ENCODE data around the gene NFIA. TPM values are rescaled to one million over a fixed set of nuclear protein-coding genes. Genes with fewer than 3 reads are reported as not detected.

NFIA gene
- total RNA-seq, 2 donors from 2014 or later: 5.0 to 5.2 TPM

DNA sequence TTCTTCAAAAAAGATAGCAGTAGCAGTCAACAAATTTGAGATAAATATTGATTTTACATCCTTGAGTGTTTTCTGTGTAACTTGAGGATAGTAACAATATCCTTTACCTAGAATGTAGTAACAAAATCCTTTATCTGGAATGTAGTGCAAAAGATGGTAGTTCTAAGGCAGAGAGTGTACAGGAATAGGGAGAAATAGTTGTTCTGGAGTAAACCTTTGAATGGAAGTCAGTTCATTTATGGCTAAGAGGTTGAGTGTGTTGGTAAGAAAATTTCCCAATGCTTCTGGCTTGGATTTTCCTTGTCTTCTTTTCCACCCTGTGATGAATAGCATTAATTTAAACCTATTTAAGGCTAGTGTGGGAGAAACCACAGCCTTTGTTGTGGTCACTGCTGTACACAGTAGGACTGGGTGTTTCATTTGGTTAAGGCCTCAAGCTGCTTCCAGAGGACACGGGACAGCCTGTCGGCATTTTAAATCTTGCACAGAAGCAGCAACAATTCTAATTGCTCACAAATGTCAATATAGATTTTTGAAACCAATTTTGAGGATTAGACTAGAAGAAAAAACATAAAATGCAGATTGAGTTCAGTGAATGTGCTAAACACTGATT, 11.3 kb downstream of the NFIA start:
- DNase-seq (no peak), ATAC-seq (no peak)
- no peaks in the 10 kb centered on the region for H3K27me3 Mint-ChIP-seq
- H3K4me3 Mint-ChIP-seq: no peak overlapping the region
- H3K4me1 Mint-ChIP-seq: peaks cover 10% of the 10 kb centered on the region
- no peak overlapping the region for H3K27ac Mint-ChIP-seq
- peaks cover under 1% of the 10 kb centered on the region for H3K36me3 Mint-ChIP-seq (ENCODE audit: low read depth)
- no peaks in the 10 kb centered on the region for H3K9me3 ChIP-seq (ENCODE audit: control insufficient read depth, low read length, poor library complexity, severe bottlenecking)

DNA sequence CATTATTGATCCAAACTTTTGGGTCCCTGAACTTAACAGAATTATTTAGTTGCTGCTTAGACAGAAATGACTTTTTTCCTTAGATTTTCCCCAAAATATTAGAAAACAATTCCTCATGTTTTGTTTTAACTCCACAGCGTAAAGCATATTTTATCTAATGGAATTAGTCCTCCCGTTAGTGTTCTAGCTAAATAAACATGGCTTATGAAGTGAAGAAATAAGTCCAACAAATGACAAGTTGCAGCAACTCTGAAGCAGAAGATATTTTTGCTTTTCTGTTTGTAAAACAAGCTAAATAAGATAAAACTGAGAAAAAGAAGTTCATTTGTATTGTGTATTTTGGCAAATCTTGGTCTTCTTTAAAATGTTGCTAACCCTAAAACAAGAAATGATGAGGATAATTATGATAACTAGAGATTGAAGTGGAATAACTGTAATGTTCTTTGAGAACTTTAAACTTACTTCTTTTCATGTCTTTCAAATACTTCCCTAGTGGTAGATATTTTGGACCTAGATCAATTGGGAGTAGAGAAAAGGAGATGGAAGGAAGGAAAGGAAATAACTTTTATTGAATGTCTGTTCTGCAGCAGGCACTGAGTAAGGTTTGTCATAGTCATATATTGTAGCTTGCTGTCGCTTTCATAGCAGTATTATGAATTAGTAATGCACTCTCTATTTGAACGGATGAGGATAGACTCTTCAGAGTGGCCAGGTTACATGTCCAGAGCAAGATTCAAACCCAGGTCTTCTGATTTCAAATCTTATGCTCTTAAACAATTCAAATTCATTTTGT, 12.5 kb downstream of the NFIA start:
- no peak for ATAC-seq
- Mint-ChIP-seq H3K36me3 (ENCODE audit: low read depth) (peaks cover 2% of the 10 kb centered on the region), H3K4me1 (peaks cover 12% of the 10 kb centered on the region), H3K4me3 (no peak overlapping the region), H3K27me3 (peaks cover 5% of the 10 kb centered on the region), H3K27ac (no peak overlapping the region)
- no peak for DNase-seq
- no peaks in the 10 kb centered on the region for H3K9me3 ChIP-seq (ENCODE audit: control insufficient read depth, low read length, poor library complexity, severe bottlenecking)

DNA sequence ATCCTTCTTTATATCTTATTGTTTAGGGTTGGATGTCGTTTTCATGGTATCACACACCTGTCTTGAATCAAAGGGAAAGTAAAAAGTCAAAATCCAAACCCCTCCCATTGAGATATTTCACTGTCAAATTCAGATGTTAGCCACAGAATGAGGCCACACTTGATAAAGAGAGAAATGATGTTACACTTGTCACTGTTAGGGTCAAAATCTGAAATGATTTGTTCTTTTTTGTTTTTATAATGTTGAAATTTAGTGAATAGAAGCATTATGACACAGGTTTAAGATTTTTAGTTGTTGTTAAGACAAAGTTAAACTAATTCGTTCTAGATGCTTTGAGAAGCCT, 13.1 kb downstream of the NFIA start:
- ATAC-seq: no peak
- Mint-ChIP-seq H3K4me3 (no peak overlapping the region), H3K4me1 (peaks cover 12% of the 10 kb centered on the region), H3K27ac (no peak overlapping the region), H3K27me3 (peaks cover 5% of the 10 kb centered on the region), H3K36me3 (ENCODE audit: low read depth) (peaks cover 2% of the 10 kb centered on the region)
- DNase-seq: no peak
- H3K9me3 ChIP-seq (ENCODE audit: control insufficient read depth, low read length, poor library complexity, severe bottlenecking): no peaks in the 10 kb centered on the region

DNA sequence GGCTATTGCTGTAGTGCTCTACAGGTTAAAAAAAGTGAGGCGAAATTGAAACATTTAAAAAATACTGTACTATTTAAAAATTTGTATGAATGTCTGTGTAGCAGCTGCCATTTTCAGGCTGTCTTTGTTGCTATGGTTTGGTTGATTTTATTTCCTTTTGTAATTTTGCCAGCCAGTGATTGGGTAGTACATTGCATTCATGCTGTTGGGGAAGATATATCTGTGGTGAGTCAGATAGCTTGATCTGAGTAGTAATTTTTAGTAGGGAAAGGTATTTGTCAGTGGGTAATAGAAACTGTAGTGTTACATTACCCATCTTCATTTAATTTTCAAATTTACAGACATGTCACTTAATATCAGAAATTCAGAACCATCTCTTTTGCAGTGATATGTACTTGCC, 15.0 kb downstream of the NFIA start:
- Mint-ChIP-seq H3K36me3 (ENCODE audit: low read depth) (peaks cover 2% of the 10 kb centered on the region), H3K27ac (no peak overlapping the region), H3K4me3 (no peak overlapping the region), H3K4me1 (peaks cover 12% of the 10 kb centered on the region), H3K27me3 (peaks cover 5% of the 10 kb centered on the region)
- DNase-seq: no peak
- no peaks in the 10 kb centered on the region for H3K9me3 ChIP-seq (ENCODE audit: control insufficient read depth, low read length, poor library complexity, severe bottlenecking)
- no peak for ATAC-seq

DNA sequence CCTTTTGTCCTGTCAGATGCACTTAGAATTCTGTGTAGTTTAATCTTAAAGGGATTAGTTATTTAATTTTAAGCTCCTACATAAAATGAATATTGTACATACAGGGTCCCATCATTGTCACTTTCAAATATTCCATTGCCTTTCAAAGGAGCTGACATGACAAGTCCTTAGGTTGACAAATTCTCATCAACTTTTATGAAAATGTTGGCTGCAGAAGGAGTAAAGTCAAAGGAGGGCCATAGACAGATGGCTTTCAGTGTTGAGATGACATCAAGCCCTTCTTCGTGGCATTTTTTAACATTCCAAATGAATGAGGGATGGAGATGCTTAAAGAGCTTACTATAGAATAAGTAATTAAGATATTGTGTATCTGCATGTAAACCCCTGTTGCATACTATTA, 15.4 kb downstream of the NFIA start:
- H3K27ac Mint-ChIP-seq: no peak overlapping the region
- H3K27me3 Mint-ChIP-seq: peaks cover 5% of the 10 kb centered on the region
- DNase-seq (no peak), ATAC-seq (no peak)
- no peaks in the 10 kb centered on the region for H3K9me3 ChIP-seq (ENCODE audit: control insufficient read depth, low read length, poor library complexity, severe bottlenecking)
- H3K4me1 Mint-ChIP-seq: peaks cover 10% of the 10 kb centered on the region
- peaks cover 2% of the 10 kb centered on the region for H3K36me3 Mint-ChIP-seq (ENCODE audit: low read depth)
- H3K4me3 Mint-ChIP-seq: no peak overlapping the region

DNA sequence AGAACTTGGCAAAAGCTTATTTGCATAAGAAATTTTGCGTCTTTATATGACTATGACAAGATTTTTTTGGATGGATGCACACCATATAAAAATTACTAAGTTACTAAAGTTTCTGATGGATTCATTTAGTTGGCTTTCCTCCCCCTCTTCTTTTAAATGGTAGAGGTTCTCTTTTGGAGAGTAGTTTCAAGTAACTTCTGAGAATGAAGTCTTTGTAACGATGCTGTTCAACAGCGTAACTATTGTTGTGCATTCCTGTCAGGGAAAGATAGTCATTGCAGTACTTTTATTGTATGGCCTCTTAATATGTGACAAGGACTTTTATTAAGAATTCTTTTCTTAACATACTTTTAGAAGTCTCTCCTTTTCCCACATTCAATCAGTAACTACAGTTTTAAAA, 16.0 kb downstream of the NFIA start:
- Mint-ChIP-seq H3K27me3 (peaks cover 5% of the 10 kb centered on the region), H3K27ac (no peak overlapping the region), H3K4me3 (no peak overlapping the region), H3K36me3 (ENCODE audit: low read depth) (peaks cover 2% of the 10 kb centered on the region), H3K4me1 (peaks cover 10% of the 10 kb centered on the region)
- no peak for ATAC-seq
- DNase-seq: no peak
- no peaks in the 10 kb centered on the region for H3K9me3 ChIP-seq (ENCODE audit: control insufficient read depth, low read length, poor library complexity, severe bottlenecking)

DNA sequence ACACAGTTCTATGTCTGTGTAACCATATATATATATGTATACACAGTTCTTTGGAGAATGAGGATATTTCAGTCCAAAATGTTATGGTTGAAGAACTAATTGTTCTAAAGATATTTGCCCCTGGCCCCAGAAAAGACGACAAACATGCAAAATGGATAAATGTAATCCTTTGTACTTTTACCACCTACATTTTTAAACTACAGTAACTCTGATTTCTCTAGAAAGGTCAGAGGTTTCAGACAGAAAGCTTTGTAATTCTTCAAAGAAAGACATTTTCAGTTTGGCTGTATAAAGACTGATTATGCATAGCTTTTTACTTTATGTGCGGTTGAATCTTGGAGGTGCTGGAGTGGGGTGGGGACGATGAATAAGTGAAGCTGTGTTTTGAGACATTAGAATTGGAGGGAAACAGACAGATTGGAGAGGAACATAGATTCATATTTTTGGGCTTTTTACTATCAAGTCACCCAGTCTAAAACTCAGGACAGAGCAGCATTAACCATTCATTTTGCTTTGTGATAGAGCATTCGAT, 16.6 kb downstream of the NFIA start:
- Mint-ChIP-seq H3K27me3 (peaks cover 5% of the 10 kb centered on the region), H3K27ac (no peak overlapping the region), H3K4me3 (no peak overlapping the region), H3K4me1 (peaks cover 10% of the 10 kb centered on the region), H3K36me3 (ENCODE audit: low read depth) (peaks cover 2% of the 10 kb centered on the region)
- ATAC-seq (no peak), DNase-seq (no peak)
- no peaks in the 10 kb centered on the region for H3K9me3 ChIP-seq (ENCODE audit: control insufficient read depth, low read length, poor library complexity, severe bottlenecking)

DNA sequence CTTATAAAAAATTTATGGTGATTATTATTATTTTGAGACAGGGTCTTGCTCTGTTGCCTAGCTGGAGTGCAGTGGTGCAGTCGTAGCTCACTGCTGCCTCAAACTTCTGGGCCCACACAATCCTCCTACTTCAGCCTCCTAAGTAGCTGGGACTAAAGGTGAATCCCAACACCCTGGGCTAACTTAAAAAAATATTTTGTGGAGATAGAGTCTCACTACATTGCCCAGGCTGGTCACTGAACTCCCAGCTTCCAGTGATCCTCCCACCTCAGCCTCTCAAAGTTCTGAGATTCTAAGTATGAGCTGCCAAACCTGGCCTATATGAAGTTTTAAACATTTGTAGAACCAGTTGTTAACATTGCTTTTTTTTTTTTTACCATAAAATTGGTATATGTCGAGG, 18.2 kb downstream of the NFIA start:
- Mint-ChIP-seq H3K4me1 (peaks cover 5% of the 10 kb centered on the region), H3K36me3 (ENCODE audit: low read depth) (peaks cover 2% of the 10 kb centered on the region), H3K4me3 (no peak overlapping the region), H3K27ac (no peak overlapping the region), H3K27me3 (peaks cover 5% of the 10 kb centered on the region)
- no peak for ATAC-seq
- no peaks in the 10 kb centered on the region for H3K9me3 ChIP-seq (ENCODE audit: control insufficient read depth, low read length, poor library complexity, severe bottlenecking)
- no peak for DNase-seq

DNA sequence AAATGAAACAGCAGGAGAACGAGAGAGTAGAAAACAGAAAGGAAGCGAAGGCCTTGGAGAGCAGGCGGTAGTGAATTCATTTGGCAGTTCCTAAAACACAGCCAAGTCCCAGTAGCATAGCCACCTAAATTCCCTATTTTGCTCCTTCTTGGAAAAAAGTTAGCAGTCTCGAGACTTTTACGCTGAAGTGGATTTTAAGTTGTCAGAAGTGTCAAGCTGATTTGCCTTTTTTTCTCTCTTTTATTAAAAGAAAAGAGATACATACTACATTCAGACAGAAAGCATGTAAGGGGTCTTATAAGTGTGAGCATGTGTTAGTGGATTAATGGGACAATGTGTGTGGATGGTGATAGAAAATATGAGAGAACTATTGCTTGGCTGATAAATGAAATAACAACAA, 19.2 kb downstream of the NFIA start:
- Mint-ChIP-seq H3K4me3 (no peak overlapping the region), H3K36me3 (ENCODE audit: low read depth) (peaks cover 2% of the 10 kb centered on the region), H3K27me3 (peaks cover 5% of the 10 kb centered on the region), H3K4me1 (peaks cover 5% of the 10 kb centered on the region), H3K27ac (no peak overlapping the region)
- ATAC-seq (no peak), DNase-seq (no peak)
- H3K9me3 ChIP-seq (ENCODE audit: control insufficient read depth, low read length, poor library complexity, severe bottlenecking): no peaks in the 10 kb centered on the region

DNA sequence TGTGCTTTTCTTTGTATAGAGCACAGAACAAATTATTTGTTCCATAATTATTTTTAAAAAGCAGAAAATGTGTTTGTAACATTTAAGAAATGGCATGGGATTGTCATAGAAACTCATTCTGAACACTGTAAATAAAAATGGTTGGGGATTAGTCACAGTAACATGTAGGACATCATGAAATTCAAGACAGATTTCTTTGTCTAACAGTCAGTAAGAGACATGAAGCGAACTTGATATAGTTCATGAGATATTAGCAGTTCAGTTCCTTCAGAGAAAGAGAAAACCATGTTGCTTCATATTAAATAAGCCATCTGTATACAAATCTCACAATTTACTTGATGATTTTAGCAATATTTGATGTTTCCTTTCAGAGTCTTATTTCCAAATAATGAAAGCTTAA, 19.7 kb downstream of the NFIA start:
- H3K36me3 Mint-ChIP-seq (ENCODE audit: low read depth): peaks cover 2% of the 10 kb centered on the region
- H3K4me1 Mint-ChIP-seq: peaks cover 5% of the 10 kb centered on the region
- no peak overlapping the region for H3K4me3 Mint-ChIP-seq
- ATAC-seq (no peak), DNase-seq (no peak)
- H3K27ac Mint-ChIP-seq: no peak overlapping the region
- peaks cover 5% of the 10 kb centered on the region for H3K27me3 Mint-ChIP-seq
- H3K9me3 ChIP-seq (ENCODE audit: control insufficient read depth, low read length, poor library complexity, severe bottlenecking): no peaks in the 10 kb centered on the region

DNA sequence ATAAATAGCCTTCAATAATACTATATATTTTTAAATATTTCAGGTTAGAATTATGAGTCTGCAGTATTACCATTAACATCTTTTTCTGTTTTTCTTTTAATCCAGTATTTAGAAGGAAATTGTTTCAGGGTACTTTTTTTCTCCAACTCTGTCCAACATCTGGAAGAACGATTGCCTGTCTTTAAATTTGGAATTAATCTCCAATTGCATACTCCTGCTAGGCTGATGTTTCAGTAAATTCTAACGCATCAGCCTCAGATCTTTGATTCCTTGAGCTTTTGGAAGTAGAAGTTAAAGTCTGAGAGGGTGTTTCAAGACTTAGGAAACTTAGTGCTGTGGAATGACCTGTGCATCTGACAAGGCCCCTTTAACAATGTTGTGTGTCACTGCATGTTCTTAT, 20.3 kb downstream of the NFIA start:
- H3K9me3 ChIP-seq (ENCODE audit: control insufficient read depth, low read length, poor library complexity, severe bottlenecking): no peaks in the 10 kb centered on the region
- peaks cover 5% of the 10 kb centered on the region for H3K27me3 Mint-ChIP-seq
- H3K27ac Mint-ChIP-seq: no peak overlapping the region
- peaks cover 2% of the 10 kb centered on the region for H3K36me3 Mint-ChIP-seq (ENCODE audit: low read depth)
- ATAC-seq: no peak
- no peak overlapping the region for H3K4me3 Mint-ChIP-seq
- DNase-seq: no peak
- peaks cover 2% of the 10 kb centered on the region for H3K4me1 Mint-ChIP-seq

DNA sequence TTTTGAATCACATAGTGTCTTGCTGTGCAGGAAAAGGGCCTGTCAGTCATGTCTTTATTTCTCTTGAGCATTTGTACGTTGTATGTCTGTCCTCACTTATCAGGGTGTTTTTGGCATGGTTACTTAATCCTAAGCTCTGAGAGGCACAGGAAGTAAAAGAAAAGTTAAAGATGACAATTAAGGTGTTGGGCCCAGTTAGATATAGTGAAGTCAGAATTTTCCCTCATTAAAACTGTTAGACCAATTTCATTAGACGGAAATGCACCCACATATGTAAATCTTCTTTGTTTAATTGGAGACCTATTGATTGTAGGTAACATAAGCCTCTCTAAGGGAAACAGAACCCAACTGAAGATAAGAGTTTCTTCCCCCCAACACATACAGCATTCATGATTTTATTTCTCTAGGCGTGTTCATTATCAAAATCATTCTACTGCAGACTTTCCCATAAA, 21.9 kb downstream of the NFIA start:
- peaks cover under 1% of the 10 kb centered on the region for H3K27me3 Mint-ChIP-seq
- H3K27ac Mint-ChIP-seq: no peak overlapping the region
- H3K4me3 Mint-ChIP-seq: no peak overlapping the region
- no peaks in the 10 kb centered on the region for H3K36me3 Mint-ChIP-seq (ENCODE audit: low read depth)
- ATAC-seq (no peak), DNase-seq (no peak)
- no peaks in the 10 kb centered on the region for H3K4me1 Mint-ChIP-seq
- no peaks in the 10 kb centered on the region for H3K9me3 ChIP-seq (ENCODE audit: control insufficient read depth, low read length, poor library complexity, severe bottlenecking)

DNA sequence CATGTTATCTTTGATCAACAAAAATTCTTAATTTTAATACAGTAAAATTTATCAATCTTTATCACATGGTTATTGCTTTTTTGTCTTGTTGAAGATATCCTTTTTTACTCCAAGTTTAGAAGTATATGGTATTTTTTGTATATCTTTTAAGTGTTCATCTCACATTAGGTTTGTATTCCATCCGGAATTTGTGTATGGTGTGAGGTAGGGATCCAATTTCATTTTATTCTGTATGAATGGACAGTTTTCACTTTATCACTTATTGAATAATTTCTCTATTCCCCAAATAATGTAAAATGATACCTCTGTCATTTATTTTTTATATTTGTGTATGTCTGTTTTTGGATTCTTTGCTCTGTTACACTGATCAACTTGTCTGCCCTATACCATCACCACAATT, 25.3 kb downstream of the NFIA start:
- Mint-ChIP-seq H3K27ac (no peak overlapping the region), H3K4me3 (no peak overlapping the region), H3K36me3 (ENCODE audit: low read depth) (no peaks in the 10 kb centered on the region), H3K4me1 (peaks cover 2% of the 10 kb centered on the region), H3K27me3 (no peaks in the 10 kb centered on the region)
- DNase-seq: no peak
- H3K9me3 ChIP-seq (ENCODE audit: control insufficient read depth, low read length, poor library complexity, severe bottlenecking): no peaks in the 10 kb centered on the region
- no peak for ATAC-seq

DNA sequence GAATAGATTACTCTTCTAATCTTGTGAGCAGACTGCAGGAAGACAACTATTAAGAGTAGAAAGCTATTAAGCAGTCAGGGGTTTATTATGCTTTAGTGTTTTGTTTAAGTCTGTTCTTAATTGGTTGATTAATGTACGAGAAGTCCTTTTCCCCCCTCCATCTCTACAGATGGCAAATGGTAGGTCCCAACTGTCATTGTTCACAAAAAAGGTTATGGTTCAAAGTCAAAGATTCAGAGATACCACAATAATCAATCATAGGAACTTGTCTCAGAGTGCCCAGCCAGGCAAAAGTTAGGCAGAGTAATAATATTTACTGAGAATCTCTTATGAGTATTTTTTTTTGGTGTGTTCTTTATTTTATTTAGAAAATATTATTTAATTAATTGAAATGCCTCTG, 26.8 kb downstream of the NFIA start:
- DNase-seq: no peak

More for the DNA sequence above, 26.8 kb downstream of the NFIA start:
- no peak overlapping the region for H3K27ac Mint-ChIP-seq
- H3K27me3 Mint-ChIP-seq: no peaks in the 10 kb centered on the region
- H3K4me3 Mint-ChIP-seq: no peak overlapping the region
- peaks cover 2% of the 10 kb centered on the region for H3K4me1 Mint-ChIP-seq
- H3K9me3 ChIP-seq (ENCODE audit: control insufficient read depth, low read length, poor library complexity, severe bottlenecking): no peaks in the 10 kb centered on the region
- peaks cover 3% of the 10 kb centered on the region for H3K36me3 Mint-ChIP-seq (ENCODE audit: low read depth)
- ATAC-seq: no peak

All from T-helper 17 cell (primary cell).